ENCODE data around the gene C20orf96. TPM values are rescaled to one million over a fixed set of nuclear protein-coding genes. Genes with fewer than 3 reads are reported as not detected.

Gene C20orf96
- total RNA-seq, 1 donor, result 1.3 TPM

GRCh38 chr20:328027-328974 lies 37.8 kb upstream of the C20orf96 start:
- TF ChIP-seq CTCF (IDR thresholded peaks at IDR 0.05; ENCODE audit: insufficient read depth, low read depth, low read length), result no peak
- no peak for DNase-seq (ENCODE audit: low read depth)
- peak overlapping the region; percentile 83 for H3K4me3 ChIP-seq (ENCODE audit: low read depth, low read length)

- no peak for TF ChIP-seq CTCF (IDR thresholded peaks at IDR 0.05; ENCODE audit: insufficient read depth, low read depth, low read length)
- H3K4me3 ChIP-seq (ENCODE audit: low read depth, low read length), result peak overlapping the region; percentile 83
- DNase-seq (ENCODE audit: low read depth), result peak; percentile 96
Measured at GRCh38 chr20:327186-328026, 36.9 kb upstream of the C20orf96 start.

- peak overlapping the region; percentile 83 for H3K4me3 ChIP-seq (ENCODE audit: low read depth, low read length)
- peak; percentile 18 for DNase-seq (ENCODE audit: low read depth)
- TF ChIP-seq CTCF (IDR thresholded peaks at IDR 0.05; ENCODE audit: insufficient read depth, low read depth, low read length), result no peak
Measured at GRCh38 chr20:326645-327185, 36.2 kb upstream of the C20orf96 start.

- peak; percentile 63 for DNase-seq (ENCODE audit: low read depth)
- peak overlapping the region; percentile 83 for H3K4me3 ChIP-seq (ENCODE audit: low read depth, low read length)
- TF ChIP-seq CTCF (IDR thresholded peaks at IDR 0.05; ENCODE audit: insufficient read depth, low read depth, low read length), result no peak
Measured at GRCh38 chr20:325889-326644, 35.5 kb upstream of the C20orf96 start.

GRCh38 chr20:325045-325888 lies 34.7 kb upstream of the C20orf96 start, which contains the start of gene SOX12:
Gene SOX12, plus strand, starts transcription at chr20:325552. Its CDS starts 373 bp downstream, at chr20:325925.
- peak; percentile 94 for DNase-seq (ENCODE audit: low read depth)
- no peak for TF ChIP-seq CTCF (IDR thresholded peaks at IDR 0.05; ENCODE audit: insufficient read depth, low read depth, low read length)
- peak within 1 kb of the TSS; percentile 83 for H3K4me3 ChIP-seq (ENCODE audit: low read depth, low read length)
